HepG2 (cell line): ENCODE measurements around the gene LTBR. TPM values are rescaled to one million over a fixed set of nuclear protein-coding genes. Genes with fewer than 3 reads are reported as not detected.
A peak's percentile ranks its signal among the peaks of the same experiment; 100 is the strongest.

Source experiments
- E2F1 ChIP-seq: sonication (generic); formaldehyde crosslinking; IDR thresholded peaks from 2 replicates; pipeline ENCODE4 v1.5.0; 2020; ENCODE audit warnings: missing genetic modification reagents
- FUBP1 ChIP-seq: sonication (generic); formaldehyde crosslinking; IDR thresholded peaks from 2 replicates; pipeline ENCODE4 v1.5.1; 2020; ENCODE audit warnings: missing genetic modification reagents, mild to moderate bottlenecking, borderline replicate concordance
- KAT8 ChIP-seq: IDR thresholded peaks from 2 replicates; pipeline ENCODE4 v1.6.1; 2016; ENCODE audit warnings: missing genetic modification reagents, missing compliant biosample characterization
- NFYB ChIP-seq: sonication (generic); formaldehyde crosslinking; IDR thresholded peaks from 2 replicates; pipeline ENCODE4 v1.4.0; 2020; ENCODE audit warnings: missing genetic modification reagents
- PAF1 ChIP-seq: IDR thresholded peaks from 2 replicates; pipeline ENCODE4 v1.6.1; 2016; ENCODE audit warnings: missing genetic modification reagents, missing compliant biosample characterization
- PITX1 ChIP-seq: sonication (generic); formaldehyde crosslinking; IDR thresholded peaks from 2 replicates; pipeline ENCODE4 v1.5.1; 2020; ENCODE audit warnings: mild to moderate bottlenecking, missing genetic modification reagents
- SMC3 ChIP-seq: IDR thresholded peaks from 2 replicates; pipeline ENCODE4 v1.6.1; 2011; ENCODE audit warnings: low read length, improper control_type of control experiment
- TCF7 ChIP-seq: sonication (generic); IDR thresholded peaks from 2 replicates; pipeline ENCODE4 v1.6.1; 2016; ENCODE audit warnings: antibody characterized with exemption, low read depth
- YEATS4 ChIP-seq: sonication (generic); formaldehyde crosslinking; IDR thresholded peaks from 2 replicates; pipeline ENCODE4 v1.4.0; 2020; ENCODE audit warnings: missing genetic modification reagents, borderline replicate concordance
- ZFP36 ChIP-seq: fragments of 150-350 bp; IDR thresholded peaks from 2 replicates; pipeline ENCODE4 v1.6.1; 2018; ENCODE audit warnings: borderline replicate concordance, low read length, low read depth; ENCODE audit not compliant: partially characterized antibody
- ZNF138 ChIP-seq: sonication (generic); formaldehyde crosslinking; IDR thresholded peaks from 2 replicates; pipeline ENCODE4 v1.5.0; 2020; ENCODE audit warnings: mild to moderate bottlenecking, low read depth, missing genetic modification reagents
- ZNF570 ChIP-seq: sonication (generic); formaldehyde crosslinking; IDR thresholded peaks from 2 replicates; pipeline ENCODE4 v1.4.0; 2020; ENCODE audit warnings: mild to moderate bottlenecking, missing genetic modification reagents, borderline replicate concordance
- ZNF598 ChIP-seq: sonication (generic); formaldehyde crosslinking; IDR thresholded peaks from 2 replicates; pipeline ENCODE4 v1.5.1; 2020; ENCODE audit warnings: mild to moderate bottlenecking, missing genetic modification reagents, borderline replicate concordance
- ZNF674 ChIP-seq: sonication (generic); formaldehyde crosslinking; IDR thresholded peaks from 2 replicates; pipeline ENCODE4 v1.5.0; 2020; ENCODE audit warnings: low read depth, mild to moderate bottlenecking, missing genetic modification reagents
- ZNF776 ChIP-seq: sonication (generic); formaldehyde crosslinking; IDR thresholded peaks from 2 replicates; pipeline ENCODE4 v1.4.0; 2020; ENCODE audit warnings: mild to moderate bottlenecking, missing genetic modification reagents
- ZNF891 ChIP-seq: sonication (generic); formaldehyde crosslinking; IDR thresholded peaks from 2 replicates; pipeline ENCODE4 v1.5.0; 2020; ENCODE audit warnings: mild to moderate bottlenecking, missing genetic modification reagents
- polyA plus RNA-seq, 8 experiments: library from polyadenylated mRNA; depleted of rRNA in 3 of 8; stranded (reverse) in 7 of 8; unstranded in 1 of 8; fragments of >200 nt; fragmentation: Illumina TruSeq in 4 of 8; extraction: Trizol in 4 of 8; gene quantifications; 2 replicates each; pipeline versions ENCODE4 v1.2.1 to v1.2.3, GENCODE V29; 2011 to 2016; ENCODE audit warnings: low read depth in 4 of 8, missing spikeins in 1 of 8, mixed read lengths in 1 of 8; ENCODE audit not compliant: insufficient read depth in 1 of 8
- total RNA-seq, 5 experiments: library from RNA; depleted of rRNA; stranded (reverse); fragments of >200 nt; fragmentation: Illumina TruSeq; extraction: Trizol; gene quantifications; 2 replicates each; pipeline ENCODE4 v1.2.3, GENCODE V29; 2016; ENCODE audit warnings: low read depth in 1 of 5
- TF ChIP-seq, protein P1 (sequence below): sonication (generic); formaldehyde crosslinking; IDR thresholded peaks from 2 replicates; pipeline ENCODE4 v1.5.0; 2020; ENCODE audit warnings: mild to moderate bottlenecking, missing genetic modification reagents
- TF ChIP-seq, protein P2 (sequence below): sonication (generic); formaldehyde crosslinking; IDR thresholded peaks from 2 replicates; pipeline ENCODE4 v1.4.0; 2020; ENCODE audit warnings: missing genetic modification reagents, borderline replicate concordance
- TF ChIP-seq, protein P3 (sequence below): fragments of 450-650 bp; IDR thresholded peaks from 2 replicates; pipeline ENCODE4 v1.6.1; 2017
- TF ChIP-seq, protein P4 (sequence below): sonication (generic); formaldehyde crosslinking; conservative IDR thresholded peaks from 2 replicates; pipeline ENCODE4 v1.4.0; 2020; ENCODE audit warnings: missing genetic modification reagents

The LTBR gene
- total and polyA plus RNA-seq, 2 of the 13 experiments (the other 11 are each of a cell fraction or from before 2014, with no cell fraction given), result 31.4 to 34.8 TPM

GRCh38 chr12:6341417-6342139, 42.4 kb upstream of the LTBR start, which contains the start of gene TNFRSF1A (continued):
- TF ChIP-seq FUBP1 (CRISPR knock-in tag) (no peak), ZNF776 (CRISPR knock-in tag) (no peak), ZNF138 (CRISPR knock-in tag) (no peak), YEATS4 (peak; percentile 50; the same call in 1 of the 2 replicates), ZFP36 (no peak), PAF1 (no peak), ZNF570 (CRISPR knock-in tag) (peak; percentile 46; the same call in 1 of the 2 replicates), ZNF598 (no peak), ZNF891 (CRISPR knock-in tag) (0 out of 2 replicates have a peak, but pooled peaks have one; percentile 52), KAT8 (CRISPR knock-in tag) (peak; percentile 60; the same call in 1 of the 2 replicates), SMC3 (no peak), PITX1 (CRISPR knock-in tag) (no peak), ZNF674 (CRISPR knock-in tag) (no peak), E2F1 (CRISPR knock-in tag) (no peak; the same call in 1 of the 2 replicates), TCF7 (no peak), NFYB (no peak)
- TF ChIP-seq, protein P1, sequence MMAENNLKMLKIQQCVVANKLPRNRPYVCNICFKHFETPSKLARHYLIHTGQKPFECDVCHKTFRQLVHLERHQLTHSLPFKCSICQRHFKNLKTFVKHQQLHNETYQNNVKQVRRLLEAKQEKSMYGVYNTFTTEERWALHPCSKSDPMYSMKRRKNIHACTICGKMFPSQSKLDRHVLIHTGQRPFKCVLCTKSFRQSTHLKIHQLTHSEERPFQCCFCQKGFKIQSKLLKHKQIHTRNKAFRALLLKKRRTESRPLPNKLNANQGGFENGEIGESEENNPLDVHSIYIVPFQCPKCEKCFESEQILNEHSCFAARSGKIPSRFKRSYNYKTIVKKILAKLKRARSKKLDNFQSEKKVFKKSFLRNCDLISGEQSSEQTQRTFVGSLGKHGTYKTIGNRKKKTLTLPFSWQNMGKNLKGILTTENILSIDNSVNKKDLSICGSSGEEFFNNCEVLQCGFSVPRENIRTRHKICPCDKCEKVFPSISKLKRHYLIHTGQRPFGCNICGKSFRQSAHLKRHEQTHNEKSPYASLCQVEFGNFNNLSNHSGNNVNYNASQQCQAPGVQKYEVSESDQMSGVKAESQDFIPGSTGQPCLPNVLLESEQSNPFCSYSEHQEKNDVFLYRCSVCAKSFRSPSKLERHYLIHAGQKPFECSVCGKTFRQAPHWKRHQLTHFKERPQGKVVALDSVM (CRISPR knock-in tag), result peak; percentile 94
- TF ChIP-seq, protein P2, sequence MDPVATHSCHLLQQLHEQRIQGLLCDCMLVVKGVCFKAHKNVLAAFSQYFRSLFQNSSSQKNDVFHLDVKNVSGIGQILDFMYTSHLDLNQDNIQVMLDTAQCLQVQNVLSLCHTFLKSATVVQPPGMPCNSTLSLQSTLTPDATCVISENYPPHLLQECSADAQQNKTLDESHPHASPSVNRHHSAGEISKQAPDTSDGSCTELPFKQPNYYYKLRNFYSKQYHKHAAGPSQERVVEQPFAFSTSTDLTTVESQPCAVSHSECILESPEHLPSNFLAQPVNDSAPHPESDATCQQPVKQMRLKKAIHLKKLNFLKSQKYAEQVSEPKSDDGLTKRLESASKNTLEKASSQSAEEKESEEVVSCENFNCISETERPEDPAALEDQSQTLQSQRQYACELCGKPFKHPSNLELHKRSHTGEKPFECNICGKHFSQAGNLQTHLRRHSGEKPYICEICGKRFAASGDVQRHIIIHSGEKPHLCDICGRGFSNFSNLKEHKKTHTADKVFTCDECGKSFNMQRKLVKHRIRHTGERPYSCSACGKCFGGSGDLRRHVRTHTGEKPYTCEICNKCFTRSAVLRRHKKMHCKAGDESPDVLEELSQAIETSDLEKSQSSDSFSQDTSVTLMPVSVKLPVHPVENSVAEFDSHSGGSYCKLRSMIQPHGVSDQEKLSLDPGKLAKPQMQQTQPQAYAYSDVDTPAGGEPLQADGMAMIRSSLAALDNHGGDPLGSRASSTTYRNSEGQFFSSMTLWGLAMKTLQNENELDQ, result no peak
- TF ChIP-seq, protein P3, sequence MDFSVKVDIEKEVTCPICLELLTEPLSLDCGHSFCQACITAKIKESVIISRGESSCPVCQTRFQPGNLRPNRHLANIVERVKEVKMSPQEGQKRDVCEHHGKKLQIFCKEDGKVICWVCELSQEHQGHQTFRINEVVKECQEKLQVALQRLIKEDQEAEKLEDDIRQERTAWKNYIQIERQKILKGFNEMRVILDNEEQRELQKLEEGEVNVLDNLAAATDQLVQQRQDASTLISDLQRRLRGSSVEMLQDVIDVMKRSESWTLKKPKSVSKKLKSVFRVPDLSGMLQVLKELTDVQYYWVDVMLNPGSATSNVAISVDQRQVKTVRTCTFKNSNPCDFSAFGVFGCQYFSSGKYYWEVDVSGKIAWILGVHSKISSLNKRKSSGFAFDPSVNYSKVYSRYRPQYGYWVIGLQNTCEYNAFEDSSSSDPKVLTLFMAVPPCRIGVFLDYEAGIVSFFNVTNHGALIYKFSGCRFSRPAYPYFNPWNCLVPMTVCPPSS, result no peak
- TF ChIP-seq, protein P4, sequence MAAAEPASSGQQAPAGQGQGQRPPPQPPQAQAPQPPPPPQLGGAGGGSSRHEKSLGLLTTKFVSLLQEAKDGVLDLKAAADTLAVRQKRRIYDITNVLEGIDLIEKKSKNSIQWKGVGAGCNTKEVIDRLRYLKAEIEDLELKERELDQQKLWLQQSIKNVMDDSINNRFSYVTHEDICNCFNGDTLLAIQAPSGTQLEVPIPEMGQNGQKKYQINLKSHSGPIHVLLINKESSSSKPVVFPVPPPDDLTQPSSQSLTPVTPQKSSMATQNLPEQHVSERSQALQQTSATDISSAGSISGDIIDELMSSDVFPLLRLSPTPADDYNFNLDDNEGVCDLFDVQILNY (CRISPR knock-in tag), result no peak
